Stimulated activated CD8-positive, alpha-beta memory T cell treated with anti-CD3 and anti-CD28 coated beads, Interleukin-2, amount 100 ng/mL, for 1 hour (primary cell): Measurements from ENCODE around the gene EFCAB5.
"Not testable (repeated sequence)": the region's sequence is repeated elsewhere in the genome, so short reads cannot be mapped to it uniquely, and the experiment has no call there.

Source experiments
- DNase-seq, 2 donors: peaks; one replicate each; pipeline ENCODE4 v3.0.0-alpha.2; 2020; ENCODE audit warnings: low read depth in 2 of 2

EFCAB5 gene

GRCh38 chr17:29941334-29941733 lies at the start of gene EFCAB5:
Gene EFCAB5, plus strand, starts transcription at chr17:29941634. Its CDS starts 163 bp downstream, at chr17:29941797.
- no peak for DNase-seq

DNA sequence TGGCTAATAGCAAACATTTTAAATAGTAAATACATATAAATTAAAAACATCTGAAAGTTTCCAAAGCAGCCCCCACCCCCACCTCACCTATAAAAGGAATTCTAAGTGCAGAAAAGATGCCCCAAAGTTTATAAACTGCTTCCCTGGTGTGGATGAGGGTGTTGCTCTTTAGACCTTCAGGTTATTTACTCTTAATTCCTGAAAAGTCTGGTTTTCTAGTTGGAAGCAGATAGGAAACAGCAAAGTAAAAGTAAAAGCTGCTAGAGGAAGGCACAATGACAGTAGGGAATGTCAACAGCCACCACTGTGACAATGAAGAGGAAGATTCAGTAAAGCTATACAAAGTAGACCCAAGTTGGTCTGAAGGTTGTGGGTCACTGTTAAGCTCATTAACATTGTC lies 49.2 kb upstream of the EFCAB5 start:
- DNase-seq: no peak

- not testable (repeated sequence) for DNase-seq
These were observed 44.3 kb upstream of the EFCAB5 start for GRCh38 chr17:29897136-29897535.

GRCh38 chr17:29903471-29903870 lies 38.0 kb upstream of the EFCAB5 start:
- no peak for DNase-seq

DNA sequence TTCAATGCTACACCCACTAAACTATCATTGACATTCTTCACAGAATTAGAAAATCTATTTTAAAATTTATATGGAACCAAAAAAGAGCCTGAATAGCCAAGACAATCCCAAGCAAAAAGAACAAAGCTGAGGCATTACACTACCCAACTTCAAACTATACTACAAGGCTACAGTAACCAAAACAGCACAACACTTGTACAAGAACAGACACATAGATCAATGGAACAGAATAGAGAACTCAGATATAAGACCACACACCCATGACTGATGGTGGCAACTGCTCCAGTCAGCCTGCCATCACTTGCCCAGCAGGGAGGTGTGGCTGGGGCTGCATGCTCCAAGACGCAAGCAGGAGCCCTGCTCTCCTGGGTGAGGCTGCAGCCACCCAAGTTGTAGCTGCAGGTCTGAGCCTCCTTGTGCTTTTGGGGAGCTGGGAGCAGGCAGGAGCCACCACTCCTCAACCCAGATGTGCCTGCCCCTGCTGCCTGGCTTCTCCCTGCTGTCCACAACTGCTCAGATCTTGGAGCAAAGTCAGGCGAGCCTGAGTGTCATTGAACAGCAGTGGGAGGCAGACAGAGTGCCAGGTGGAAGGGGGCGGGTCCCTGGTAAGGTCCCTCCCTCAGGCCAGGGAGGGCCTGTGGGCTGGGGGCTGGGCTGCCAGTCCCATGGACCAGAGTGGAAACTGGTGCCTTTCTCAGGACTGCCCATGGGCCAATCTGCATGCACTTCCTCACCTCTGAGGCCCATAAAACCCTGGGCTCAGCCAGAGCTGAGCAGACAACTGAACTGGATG lies 36.2 kb upstream of the EFCAB5 start:
- DNase-seq: no peak

DNA sequence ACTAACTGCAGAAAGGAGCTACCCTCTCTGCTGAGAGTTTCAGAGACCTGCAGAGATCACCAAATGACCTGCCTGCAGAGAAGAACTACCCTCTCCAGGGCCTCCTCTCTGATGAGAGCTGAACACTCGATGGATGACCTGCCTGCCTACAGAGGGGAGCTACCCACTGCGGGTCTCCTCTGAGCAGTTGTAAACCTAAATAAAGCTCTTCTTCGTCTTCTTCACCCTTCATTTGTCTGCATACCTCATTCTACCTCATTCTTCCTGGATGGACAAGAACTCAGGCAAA lies 35.6 kb upstream of the EFCAB5 start:
- DNase-seq: no peak

GRCh38 chr17:29906969-29907368 lies 34.5 kb upstream of the EFCAB5 start:
- no peak for DNase-seq

GRCh38 chr17:29909236-29910003 lies 32.0 kb upstream of the EFCAB5 start:
- no peak for DNase-seq

- no peak for DNase-seq
These were observed 29.7 kb upstream of the EFCAB5 start for GRCh38 chr17:29911641-29912177.

- no peak for DNase-seq
These were observed 26.5 kb upstream of the EFCAB5 start for GRCh38 chr17:29914819-29915537.

- no peak for DNase-seq
These were observed 23.4 kb upstream of the EFCAB5 start for GRCh38 chr17:29918016-29918415.

- no peak for DNase-seq
These were observed 22.2 kb upstream of the EFCAB5 start for GRCh38 chr17:29918922-29919856.

DNA sequence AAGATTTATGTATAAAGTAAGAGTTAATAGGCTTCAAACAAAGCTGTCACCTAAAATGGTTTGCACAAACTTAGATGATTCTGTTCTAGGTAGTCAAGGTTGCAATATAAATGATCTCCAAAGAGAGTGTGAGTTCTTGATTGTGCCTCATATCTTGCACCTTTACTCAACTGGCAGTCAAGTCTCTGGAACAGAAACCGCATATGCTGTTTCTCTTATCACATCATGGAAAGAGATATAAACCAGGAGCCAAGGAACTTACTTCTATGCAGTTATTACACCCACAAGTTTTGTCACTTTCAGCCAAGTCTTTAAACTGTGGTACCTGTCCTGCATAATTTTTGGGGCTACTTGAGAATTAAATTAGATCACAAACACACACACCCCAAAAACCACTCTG lies 16.6 kb upstream of the EFCAB5 start:
- DNase-seq: no peak

GRCh38 chr17:29927546-29927945 lies 13.9 kb upstream of the EFCAB5 start:
- no peak for DNase-seq

DNA sequence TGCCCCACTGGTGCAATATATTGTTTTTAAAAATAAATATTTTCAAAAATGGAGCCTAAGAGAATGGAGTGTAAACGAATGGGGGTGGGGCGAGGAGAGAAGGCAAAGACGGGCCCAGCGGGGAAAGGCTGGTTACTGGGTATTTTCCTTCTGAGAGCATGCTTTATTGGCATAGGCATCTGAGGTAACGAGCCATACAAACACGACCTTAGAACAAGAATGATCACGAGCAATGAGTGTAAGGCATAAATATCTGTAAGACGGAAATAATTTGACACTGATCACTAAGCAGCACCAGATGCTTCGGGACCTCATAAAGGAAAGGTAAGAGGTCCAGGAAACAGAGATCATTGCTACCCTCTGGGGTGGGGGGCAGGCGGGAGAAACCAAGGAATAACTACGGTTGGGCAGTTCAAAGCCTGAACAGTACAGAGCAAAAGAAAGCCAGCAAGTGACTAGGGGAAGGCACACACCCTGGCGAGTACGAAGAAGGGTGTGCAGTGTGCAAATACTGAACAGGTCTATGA lies 12.4 kb upstream of the EFCAB5 start:
- no peak for DNase-seq

DNA sequence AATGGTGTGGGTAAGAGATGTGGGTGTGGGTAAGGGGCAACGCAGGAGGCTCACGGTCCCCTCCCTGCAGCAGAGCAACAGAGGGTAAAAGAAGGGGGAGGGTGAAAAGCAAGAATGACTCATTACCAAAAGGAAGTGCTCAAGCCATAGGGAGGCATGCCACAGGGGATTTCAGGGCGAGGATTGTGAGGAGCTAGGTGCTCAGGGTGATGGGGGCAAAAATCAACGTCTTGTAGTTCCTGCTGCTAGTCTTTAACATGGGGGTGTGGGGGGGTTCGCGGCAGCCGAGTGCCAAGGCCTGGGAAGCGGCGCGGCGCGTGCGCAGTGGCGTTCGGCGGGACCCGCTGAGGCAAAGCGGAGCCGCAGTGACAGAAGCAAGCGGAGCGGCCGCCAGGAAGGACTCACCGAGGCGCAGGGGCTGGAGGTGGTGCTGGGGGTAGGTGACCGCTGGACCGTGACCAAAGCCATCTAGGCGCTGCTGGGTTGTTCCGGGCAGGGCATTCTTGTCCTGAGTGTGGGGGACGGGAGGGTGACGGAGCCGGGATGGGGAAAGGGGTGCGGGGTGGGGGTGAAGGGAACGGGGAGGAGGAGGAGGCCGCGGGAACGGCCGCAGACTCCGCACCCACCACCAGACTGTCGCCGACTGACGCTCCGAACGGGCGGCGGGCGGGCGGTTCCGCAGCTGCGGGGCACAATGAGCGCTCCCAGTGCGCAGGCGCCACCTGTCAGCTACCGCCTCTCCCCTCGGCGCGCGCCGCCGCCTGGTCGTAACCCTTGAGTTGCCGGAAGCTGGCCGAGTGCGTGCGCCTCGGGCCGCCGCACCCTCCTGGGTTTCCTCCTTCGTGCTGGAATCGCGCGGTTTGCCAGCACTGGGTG lies 11.7 kb upstream of the EFCAB5 start, which contains the start of gene SSH2:
TSS of gene SSH2 (minus strand) at position 696 of the 876 bp plus-strand sequence. CDS start at position 468, 228 bp downstream.
- peak; percentile 73 to 80 for DNase-seq

- no peak for DNase-seq
These were observed 10.9 kb upstream of the EFCAB5 start for GRCh38 chr17:29930409-29931010.

GRCh38 chr17:29931231-29931932 lies 10.1 kb upstream of the EFCAB5 start:
- peak; percentile 43 to 53 for DNase-seq

DNA sequence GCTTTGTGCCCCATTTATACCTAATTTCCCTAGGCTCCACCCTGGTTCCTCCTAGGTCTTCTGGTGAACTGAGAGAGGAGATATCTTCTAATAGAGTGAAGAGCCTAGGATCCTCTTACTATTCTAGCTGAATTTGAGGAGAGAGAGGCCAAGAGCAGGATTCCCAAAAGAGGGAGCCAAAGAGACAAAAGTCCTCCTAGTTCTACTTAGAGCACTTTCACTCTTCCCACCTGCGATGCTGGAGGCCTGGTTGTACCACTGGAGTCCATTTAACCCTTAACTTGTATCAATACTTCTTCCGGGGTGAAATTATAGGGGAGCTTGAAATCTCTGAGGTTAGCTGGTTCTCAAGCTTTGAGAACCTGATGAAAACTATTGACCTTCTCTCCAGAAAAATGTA lies 8.1 kb upstream of the EFCAB5 start:
- no peak for DNase-seq
